Liver (tissue), 3 donors: ENCODE data around the gene MYO3B.

ENCODE experiments used
- FOXA1 ChIP-seq: IDR thresholded peaks from 2 replicates; pipeline ENCODE4 v1.6.1; 2016; ENCODE audit warnings: antibody characterized with exemption
- GABPA ChIP-seq, 2 donors: IDR thresholded peaks in 1 of 2; conservative IDR thresholded peaks in 1 of 2; 2 replicates each; pipeline ENCODE4 v1.6.1; 2016; ENCODE audit warnings: antibody characterized with exemption in 2 of 2, mild to moderate bottlenecking in 1 of 2, moderate library complexity in 1 of 2
- JUND ChIP-seq, 2 donors: IDR thresholded peaks; 2 replicates each; pipeline ENCODE4 v1.6.1; 2016; ENCODE audit warnings: antibody characterized with exemption in 2 of 2
- MAX ChIP-seq: IDR thresholded peaks from 2 replicates; pipeline ENCODE4 v1.6.1; 2016; ENCODE audit warnings: antibody characterized with exemption
- NR2F2 ChIP-seq: IDR thresholded peaks from 2 replicates; pipeline ENCODE4 v1.6.1; 2016; ENCODE audit warnings: antibody characterized with exemption
- RAD21 ChIP-seq, 2 donors: IDR thresholded peaks; 2 replicates each; pipeline ENCODE4 v1.6.1; 2016; ENCODE audit warnings: antibody characterized with exemption in 2 of 2, mild to moderate bottlenecking in 2 of 2
- REST ChIP-seq: IDR thresholded peaks from 2 replicates; pipeline ENCODE4 v1.6.1; 2016; ENCODE audit warnings: antibody characterized with exemption, mild to moderate bottlenecking
- SP1 ChIP-seq: IDR thresholded peaks from 2 replicates; pipeline ENCODE4 v1.6.1; 2018; ENCODE audit warnings: antibody characterized with exemption, mild to moderate bottlenecking
- TAF1 ChIP-seq: conservative IDR thresholded peaks from 2 replicates; pipeline ENCODE4 v1.6.1; 2016; ENCODE audit warnings: antibody characterized with exemption, mild to moderate bottlenecking
- YY1 ChIP-seq: IDR thresholded peaks from 2 replicates; pipeline ENCODE4 v1.6.1; 2016; ENCODE audit warnings: antibody characterized with exemption, mild to moderate bottlenecking
- TF ChIP-seq, protein P1 (sequence below): fragments of 150-350 bp; IDR thresholded peaks from 2 replicates; pipeline ENCODE4 v1.5.1; 2017; ENCODE audit warnings: improper control_type of control experiment, low read depth, low read length; ENCODE audit not compliant: missing input control
- TF ChIP-seq, protein P2 (sequence below): IDR thresholded peaks from 2 replicates; pipeline ENCODE4 v1.6.1; 2016; ENCODE audit warnings: antibody characterized with exemption
- TF ChIP-seq, protein P3 (sequence below): IDR thresholded peaks from 2 replicates; pipeline ENCODE4 v1.6.1; 2016; ENCODE audit warnings: antibody characterized with exemption
- donor health status: healthy.
- donor health status: healthy.

- TF ChIP-seq, protein P1, sequence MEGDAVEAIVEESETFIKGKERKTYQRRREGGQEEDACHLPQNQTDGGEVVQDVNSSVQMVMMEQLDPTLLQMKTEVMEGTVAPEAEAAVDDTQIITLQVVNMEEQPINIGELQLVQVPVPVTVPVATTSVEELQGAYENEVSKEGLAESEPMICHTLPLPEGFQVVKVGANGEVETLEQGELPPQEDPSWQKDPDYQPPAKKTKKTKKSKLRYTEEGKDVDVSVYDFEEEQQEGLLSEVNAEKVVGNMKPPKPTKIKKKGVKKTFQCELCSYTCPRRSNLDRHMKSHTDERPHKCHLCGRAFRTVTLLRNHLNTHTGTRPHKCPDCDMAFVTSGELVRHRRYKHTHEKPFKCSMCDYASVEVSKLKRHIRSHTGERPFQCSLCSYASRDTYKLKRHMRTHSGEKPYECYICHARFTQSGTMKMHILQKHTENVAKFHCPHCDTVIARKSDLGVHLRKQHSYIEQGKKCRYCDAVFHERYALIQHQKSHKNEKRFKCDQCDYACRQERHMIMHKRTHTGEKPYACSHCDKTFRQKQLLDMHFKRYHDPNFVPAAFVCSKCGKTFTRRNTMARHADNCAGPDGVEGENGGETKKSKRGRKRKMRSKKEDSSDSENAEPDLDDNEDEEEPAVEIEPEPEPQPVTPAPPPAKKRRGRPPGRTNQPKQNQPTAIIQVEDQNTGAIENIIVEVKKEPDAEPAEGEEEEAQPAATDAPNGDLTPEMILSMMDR: no peak
- no peak for TF ChIP-seq GABPA (IDR thresholded peaks at IDR 0.05 in 1 of 2, conservative IDR thresholded peaks at IDR 0.05 in 1 of 2)
- TF ChIP-seq MAX: no peak
- TF ChIP-seq TAF1: no peak
- TF ChIP-seq, protein P2, sequence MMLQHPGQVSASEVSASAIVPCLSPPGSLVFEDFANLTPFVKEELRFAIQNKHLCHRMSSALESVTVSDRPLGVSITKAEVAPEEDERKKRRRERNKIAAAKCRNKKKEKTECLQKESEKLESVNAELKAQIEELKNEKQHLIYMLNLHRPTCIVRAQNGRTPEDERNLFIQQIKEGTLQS: no peak
- no peak for TF ChIP-seq SP1
- TF ChIP-seq REST: no peak
- no peak for TF ChIP-seq RAD21 (IDR thresholded peaks at IDR 0.05)
- no peak for TF ChIP-seq JUND (IDR thresholded peaks at IDR 0.05)
- no peak for TF ChIP-seq YY1
- TF ChIP-seq FOXA1: no peak
- TF ChIP-seq, protein P3, sequence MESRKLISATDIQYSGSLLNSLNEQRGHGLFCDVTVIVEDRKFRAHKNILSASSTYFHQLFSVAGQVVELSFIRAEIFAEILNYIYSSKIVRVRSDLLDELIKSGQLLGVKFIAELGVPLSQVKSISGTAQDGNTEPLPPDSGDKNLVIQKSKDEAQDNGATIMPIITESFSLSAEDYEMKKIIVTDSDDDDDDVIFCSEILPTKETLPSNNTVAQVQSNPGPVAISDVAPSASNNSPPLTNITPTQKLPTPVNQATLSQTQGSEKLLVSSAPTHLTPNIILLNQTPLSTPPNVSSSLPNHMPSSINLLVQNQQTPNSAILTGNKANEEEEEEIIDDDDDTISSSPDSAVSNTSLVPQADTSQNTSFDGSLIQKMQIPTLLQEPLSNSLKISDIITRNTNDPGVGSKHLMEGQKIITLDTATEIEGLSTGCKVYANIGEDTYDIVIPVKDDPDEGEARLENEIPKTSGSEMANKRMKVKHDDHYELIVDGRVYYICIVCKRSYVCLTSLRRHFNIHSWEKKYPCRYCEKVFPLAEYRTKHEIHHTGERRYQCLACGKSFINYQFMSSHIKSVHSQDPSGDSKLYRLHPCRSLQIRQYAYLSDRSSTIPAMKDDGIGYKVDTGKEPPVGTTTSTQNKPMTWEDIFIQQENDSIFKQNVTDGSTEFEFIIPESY: no peak
- no peak for TF ChIP-seq NR2F2
Measured at GRCh38 chr2:170228429-170228828, 50.5 kb downstream of the MYO3B start.
